Measurements from ENCODE around the gene AQP10.
"Not testable (repeated sequence)": the region's sequence is repeated elsewhere in the genome, so short reads cannot be mapped to it uniquely, and the experiment has no call there.

DNA sequence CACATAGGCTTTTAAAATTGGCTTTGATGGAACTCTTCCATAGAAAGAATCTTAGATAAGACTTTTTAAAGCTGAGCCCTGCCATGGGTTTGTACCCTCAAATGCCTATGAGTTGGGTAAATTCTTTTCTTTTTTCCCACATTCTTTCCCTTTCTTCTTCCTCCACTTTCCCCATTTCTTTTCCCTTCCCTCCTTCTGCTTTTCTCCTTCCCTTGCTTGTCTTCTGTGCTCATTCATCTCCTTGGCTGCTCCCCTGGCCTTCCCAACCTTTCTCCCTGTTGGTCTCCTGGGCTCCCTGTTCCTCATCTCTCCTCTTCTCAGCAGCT lies 679 bp downstream of the AQP10 start:
- TF ChIP-seq, protein P1, sequence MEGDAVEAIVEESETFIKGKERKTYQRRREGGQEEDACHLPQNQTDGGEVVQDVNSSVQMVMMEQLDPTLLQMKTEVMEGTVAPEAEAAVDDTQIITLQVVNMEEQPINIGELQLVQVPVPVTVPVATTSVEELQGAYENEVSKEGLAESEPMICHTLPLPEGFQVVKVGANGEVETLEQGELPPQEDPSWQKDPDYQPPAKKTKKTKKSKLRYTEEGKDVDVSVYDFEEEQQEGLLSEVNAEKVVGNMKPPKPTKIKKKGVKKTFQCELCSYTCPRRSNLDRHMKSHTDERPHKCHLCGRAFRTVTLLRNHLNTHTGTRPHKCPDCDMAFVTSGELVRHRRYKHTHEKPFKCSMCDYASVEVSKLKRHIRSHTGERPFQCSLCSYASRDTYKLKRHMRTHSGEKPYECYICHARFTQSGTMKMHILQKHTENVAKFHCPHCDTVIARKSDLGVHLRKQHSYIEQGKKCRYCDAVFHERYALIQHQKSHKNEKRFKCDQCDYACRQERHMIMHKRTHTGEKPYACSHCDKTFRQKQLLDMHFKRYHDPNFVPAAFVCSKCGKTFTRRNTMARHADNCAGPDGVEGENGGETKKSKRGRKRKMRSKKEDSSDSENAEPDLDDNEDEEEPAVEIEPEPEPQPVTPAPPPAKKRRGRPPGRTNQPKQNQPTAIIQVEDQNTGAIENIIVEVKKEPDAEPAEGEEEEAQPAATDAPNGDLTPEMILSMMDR (IDR thresholded peaks at IDR 0.05), result not testable (repeated sequence)
- TF ChIP-seq EP300 (IDR thresholded peaks at IDR 0.05; ENCODE audit: low read depth); POLR2A (IDR thresholded peaks at IDR 0.05): not testable (repeated sequence)
